GM18867 (cell line): ENCODE data around the gene TSKU.
"Not testable (repeated sequence)": the region's sequence is repeated elsewhere in the genome, so short reads cannot be mapped to it uniquely, and the experiment has no call there.

Source experiments
- ATAC-seq: cut with Tn5 transposase; IDR thresholded peaks from one replicate; pipeline ENCODE4 v1.9.1; 2021; ENCODE audit warnings: mild to moderate bottlenecking, moderate library complexity; ENCODE audit not compliant: unreplicated experiment

The TSKU gene

GRCh38 chr11:76823481-76824028, 40.4 kb downstream of the TSKU start:
- ATAC-seq, result no peak

DNA sequence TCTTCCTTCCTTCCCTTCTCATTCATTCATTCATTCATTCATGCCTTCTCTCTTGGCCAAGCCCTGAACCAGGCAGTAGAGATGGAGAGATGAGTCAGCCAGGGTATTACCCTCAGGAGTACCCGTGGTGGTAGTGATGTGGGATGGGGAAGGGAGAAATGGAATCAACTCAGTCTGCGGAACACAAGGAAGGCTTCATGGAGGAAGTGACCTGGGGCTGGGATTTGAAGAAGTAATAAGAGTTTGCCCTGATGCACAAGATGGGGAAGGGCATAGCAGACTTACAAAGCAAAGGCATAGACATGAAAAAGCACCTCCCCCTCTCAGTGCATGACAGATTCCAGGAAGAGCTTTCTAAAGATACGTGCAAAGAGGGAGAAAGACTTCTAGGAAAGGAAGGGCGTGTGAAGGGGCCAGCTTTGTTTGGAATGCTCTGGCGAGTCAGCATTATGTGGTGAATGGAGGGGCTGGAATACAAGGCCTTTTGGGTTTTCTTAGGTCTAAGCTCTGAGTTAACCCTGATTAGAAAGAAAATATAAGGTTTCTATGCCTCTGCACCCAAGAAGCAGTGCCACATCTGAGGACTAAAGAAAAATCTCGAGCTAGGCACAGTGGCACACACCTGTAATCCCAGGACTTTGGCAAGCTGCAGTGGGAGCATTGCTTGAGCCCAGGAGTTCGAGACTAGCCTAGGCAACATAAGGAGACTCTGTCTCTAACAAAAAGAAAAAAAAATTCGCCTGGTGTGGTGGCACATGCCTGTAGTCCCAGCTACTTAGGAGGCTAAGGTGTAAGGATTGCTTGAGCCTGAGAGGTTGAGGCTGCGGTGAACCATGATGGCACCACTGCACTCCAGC, 41.2 kb downstream of the TSKU start:
- no peak for ATAC-seq

GRCh38 chr11:76824980-76825725, 42.0 kb downstream of the TSKU start:
- no peak for ATAC-seq

DNA sequence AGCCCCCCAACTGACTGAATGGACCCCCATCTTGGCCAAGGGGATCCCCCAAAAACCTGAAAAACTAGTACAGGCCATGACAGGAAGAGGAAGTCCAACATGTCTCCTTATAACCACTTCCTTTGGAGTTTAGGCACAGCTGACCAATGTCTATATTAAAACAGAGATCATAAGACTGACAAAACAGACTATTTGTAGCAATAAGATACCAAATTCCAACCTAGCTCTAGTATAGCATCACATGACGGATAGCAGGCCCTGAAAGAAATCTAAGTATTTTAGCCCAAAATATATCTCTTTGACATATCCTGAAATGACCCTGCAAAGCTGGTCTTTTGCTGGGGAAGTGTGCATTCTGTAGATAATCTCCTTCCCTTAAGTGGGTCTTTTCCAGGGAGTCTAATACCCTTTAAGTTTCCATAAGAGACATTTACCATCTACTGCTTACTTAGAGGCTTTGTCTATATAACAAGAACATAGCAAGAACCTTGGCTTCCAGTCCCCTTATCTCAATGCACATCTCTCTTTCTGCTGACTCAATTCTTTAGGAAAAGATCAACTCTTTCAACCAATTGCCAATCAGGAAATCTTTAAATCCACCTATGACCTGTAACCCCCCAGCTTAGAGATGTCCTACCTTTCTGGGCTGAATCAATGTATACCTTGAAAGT, 42.7 kb downstream of the TSKU start:
- no peak for ATAC-seq

- ATAC-seq, result not testable (repeated sequence)
These were observed 43.4 kb downstream of the TSKU start for GRCh38 chr11:76826508-76826907.

DNA sequence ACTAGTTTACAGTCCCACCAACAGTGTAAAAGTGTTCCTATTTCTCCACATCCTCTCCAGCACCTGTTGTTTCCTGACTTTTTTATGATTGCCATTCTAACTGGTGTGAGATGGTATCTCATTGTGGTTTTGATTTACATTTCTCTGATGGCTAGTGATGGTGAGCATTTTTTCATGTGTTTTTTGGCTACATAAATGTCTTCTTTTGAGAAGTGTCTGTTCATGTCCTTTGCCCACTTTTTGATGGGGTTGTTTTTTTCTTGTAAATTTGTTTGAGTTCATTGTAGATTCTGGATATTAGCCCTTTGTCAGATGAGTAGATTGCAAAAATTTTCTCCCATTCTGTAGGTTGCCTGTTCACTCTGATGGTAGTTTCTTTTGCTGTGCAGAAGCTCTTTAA, 43.8 kb downstream of the TSKU start:
- not testable (repeated sequence) for ATAC-seq

DNA sequence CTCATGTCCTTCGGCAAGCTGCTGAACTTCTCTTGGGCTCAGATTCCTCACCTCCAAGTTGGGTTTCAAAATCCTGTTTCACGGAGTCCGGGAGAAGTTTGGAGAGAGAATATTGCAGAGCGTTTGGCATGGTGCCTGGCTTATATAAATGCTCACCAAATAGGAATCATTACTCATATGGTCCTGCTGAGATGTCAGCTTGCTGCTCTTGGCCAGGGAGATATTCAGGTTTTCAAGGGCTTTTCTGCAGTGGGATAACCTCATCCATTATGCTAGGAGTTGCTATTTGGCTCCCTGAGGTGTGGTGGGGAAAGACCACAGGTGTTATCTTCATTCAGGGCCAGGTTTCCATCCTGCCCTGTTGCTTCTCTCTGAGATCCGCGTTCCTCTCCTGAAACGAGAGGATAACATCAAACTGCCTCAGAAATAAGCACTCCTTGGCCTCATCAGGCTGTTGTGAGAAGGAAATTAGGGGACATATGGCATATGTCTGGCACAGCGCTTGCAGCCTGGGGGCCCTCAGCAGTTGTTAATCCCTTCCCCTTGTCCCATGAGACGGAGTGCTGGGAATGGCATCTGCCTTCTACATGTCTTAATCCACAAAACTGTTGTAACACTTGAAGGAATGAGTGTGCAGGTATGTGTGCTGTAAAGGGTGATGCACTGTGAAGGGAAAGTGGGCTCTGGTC, 47.6 kb downstream of the TSKU start:
- no peak for ATAC-seq

- no peak for ATAC-seq
These were observed 48.6 kb downstream of the TSKU start for GRCh38 chr11:76831686-76832310.

DNA sequence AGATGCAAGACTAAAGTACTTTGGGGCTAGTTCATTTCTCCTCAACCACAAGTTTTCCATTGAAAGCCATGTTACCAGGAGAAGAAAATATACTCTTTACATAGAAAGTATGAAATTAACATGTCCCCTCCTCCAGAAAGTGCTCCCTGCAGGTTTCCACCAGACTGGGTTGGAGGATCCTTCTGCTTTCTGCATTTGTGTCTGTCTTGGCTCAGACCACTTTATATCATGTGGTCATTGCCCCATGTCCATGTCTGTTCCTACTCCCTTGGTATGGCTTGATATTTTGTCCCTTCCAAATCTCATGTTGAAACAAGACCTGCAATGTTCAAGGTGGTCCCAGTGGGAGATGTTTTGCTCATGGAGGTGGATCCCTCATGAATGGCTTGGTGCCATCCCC, 49.2 kb downstream of the TSKU start:
- no peak for ATAC-seq

GRCh38 chr11:76834151-76834550, 51.0 kb downstream of the TSKU start:
- ATAC-seq, result no peak

DNA sequence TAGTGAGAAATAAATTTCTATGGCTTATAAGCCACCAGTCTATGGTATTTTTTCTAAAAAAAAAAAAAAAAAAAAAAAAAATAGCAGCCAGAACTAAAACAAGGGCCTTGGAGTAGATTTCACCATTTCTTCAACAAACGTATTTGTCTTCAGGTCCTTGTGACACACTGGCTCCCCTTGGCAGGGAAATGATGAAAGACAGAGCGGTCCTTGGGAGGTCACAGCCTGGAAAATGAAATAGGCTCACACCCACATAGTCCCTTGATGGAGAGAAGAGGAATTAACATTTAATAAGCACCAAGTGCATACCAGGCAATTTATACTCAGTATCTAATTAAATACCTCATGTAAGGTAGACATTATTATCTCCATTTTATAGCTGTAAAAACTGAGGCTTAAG, 51.9 kb downstream of the TSKU start:
- ATAC-seq, result no peak

- no peak for ATAC-seq
These were observed 52.9 kb downstream of the TSKU start for GRCh38 chr11:76835928-76836612.

GRCh38 chr11:76836613-76837291, 53.6 kb downstream of the TSKU start:
- ATAC-seq, result no peak

GRCh38 chr11:76837696-76838677, 54.8 kb downstream of the TSKU start:
- ATAC-seq, result no peak

DNA sequence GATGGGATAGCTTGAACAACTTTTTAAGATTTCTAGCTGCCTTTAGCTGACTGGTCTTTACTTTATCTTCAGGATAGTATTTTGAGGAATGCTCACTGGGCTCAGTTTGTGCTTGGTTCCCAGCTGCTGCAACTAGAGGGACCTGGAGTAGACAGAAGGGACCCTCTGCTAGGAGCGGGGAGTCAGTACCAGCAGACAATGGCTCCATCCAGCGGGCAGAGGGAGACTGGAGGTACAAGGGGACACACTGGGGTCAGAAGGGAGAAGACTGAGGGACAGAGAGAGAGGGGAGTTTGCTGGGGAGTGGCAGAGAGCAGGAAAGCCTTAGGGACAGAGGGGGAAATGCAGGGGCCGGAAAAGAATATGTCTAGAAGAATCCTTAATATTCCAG, 55.5 kb downstream of the TSKU start:
- ATAC-seq, result no peak

DNA sequence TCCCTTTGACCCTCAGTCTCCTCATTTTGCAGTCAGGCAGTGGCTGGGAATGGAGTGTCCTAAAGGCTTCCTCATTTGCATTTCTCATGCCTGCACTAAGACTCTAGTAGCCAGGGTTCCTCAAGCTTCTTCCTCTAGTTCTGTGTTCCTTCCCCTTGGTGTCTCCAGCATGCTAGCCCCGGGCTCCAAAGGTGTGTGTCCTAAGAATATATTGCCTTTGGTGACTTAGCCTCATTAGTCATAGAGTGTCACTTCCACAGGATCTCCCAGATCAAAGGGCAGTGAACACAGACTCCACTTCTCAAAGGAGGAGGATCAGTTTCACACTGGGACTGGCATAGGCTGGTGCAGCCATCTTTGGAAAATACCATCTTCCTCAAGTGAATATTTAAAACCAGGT, 56.2 kb downstream of the TSKU start:
- no peak for ATAC-seq

GRCh38 chr11:76841923-76842452, 58.8 kb downstream of the TSKU start:
- ATAC-seq, result no peak

DNA sequence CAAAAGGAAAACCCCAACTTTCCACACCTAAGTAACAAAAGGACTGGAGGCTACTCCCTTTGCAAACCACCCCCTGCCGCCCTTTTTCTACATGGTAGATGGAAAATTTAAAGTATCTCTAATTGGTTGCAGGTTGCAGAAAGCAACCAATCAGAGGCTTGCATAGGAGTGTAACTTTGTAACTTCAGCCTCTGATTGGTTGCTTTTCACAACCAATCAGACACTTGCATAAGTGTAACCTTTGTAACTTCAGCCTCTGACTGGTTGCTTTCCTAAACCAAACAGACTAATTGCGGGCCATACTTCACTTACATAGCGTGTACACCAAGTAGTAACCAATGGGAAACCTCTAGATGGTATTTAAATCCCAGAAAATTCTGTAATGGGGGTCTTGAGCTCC, 60.8 kb downstream of the TSKU start:
- ATAC-seq, result no peak
